ENCODE data around the gene FAM234B.

DNA sequence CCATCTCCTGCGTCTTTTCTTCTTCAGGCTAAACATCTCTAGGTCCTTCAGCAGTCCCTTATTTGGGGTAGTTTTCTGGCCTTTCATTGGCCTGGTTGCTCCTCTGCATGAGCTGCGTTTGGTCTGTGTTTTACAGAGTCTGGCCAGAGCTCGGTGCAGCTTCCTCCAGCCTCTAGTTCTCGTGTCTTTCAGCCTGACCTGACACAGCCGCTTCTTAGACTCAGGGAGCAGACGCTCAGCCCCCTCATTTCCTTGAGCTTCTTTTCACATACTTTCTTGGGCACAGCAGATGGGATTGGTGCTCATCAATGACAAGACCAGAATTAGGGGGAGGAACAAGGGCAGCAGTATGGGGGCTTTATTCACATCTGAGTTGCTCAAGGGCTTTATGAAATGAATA, 72.8 kb downstream of the FAM234B start:
- TF ChIP-seq, protein P1, sequence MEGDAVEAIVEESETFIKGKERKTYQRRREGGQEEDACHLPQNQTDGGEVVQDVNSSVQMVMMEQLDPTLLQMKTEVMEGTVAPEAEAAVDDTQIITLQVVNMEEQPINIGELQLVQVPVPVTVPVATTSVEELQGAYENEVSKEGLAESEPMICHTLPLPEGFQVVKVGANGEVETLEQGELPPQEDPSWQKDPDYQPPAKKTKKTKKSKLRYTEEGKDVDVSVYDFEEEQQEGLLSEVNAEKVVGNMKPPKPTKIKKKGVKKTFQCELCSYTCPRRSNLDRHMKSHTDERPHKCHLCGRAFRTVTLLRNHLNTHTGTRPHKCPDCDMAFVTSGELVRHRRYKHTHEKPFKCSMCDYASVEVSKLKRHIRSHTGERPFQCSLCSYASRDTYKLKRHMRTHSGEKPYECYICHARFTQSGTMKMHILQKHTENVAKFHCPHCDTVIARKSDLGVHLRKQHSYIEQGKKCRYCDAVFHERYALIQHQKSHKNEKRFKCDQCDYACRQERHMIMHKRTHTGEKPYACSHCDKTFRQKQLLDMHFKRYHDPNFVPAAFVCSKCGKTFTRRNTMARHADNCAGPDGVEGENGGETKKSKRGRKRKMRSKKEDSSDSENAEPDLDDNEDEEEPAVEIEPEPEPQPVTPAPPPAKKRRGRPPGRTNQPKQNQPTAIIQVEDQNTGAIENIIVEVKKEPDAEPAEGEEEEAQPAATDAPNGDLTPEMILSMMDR (IDR thresholded peaks at IDR 0.05): no peak
- no peak for TF ChIP-seq EP300 (IDR thresholded peaks at IDR 0.05)

Data from gastroesophageal sphincter (tissue), 3 donors.